MG63 (cell line): ENCODE results near the gene CTNNB1. TPM values are rescaled to one million over a fixed set of nuclear protein-coding genes. Genes with fewer than 3 reads are reported as not detected.
"Not testable (repeated sequence)": the region's sequence is repeated elsewhere in the genome, so short reads cannot be mapped to it uniquely, and the experiment has no call there.

ENCODE experiments used
- DNase-seq: peaks from one replicate; pipeline ENCODE4 v3.0.0-alpha.2; 2020
- H3K27me3 ChIP-seq: fragments of 250-450 bp; sonication (Bioruptor Pico); 2 replicates; pipeline ENCODE4 v1.5.1; 2020; ENCODE audit warnings: mild to moderate bottlenecking, moderate library complexity
- H3K36me3 ChIP-seq: fragments of 250-450 bp; sonication (Bioruptor Pico); 2 replicates; pipeline ENCODE4 v1.5.1; 2020; ENCODE audit warnings: mild to moderate bottlenecking, moderate library complexity
- H3K4me3 ChIP-seq: fragments of 250-450 bp; sonication (Bioruptor Pico); 2 replicates; pipeline ENCODE4 v1.5.1; 2020; ENCODE audit warnings: mild to moderate bottlenecking, moderate library complexity
- H3K9me3 ChIP-seq: fragments of 250-450 bp; sonication (Bioruptor Pico); 2 replicates; pipeline ENCODE4 v1.5.1; 2020; ENCODE audit warnings: mild to moderate bottlenecking, moderate library complexity
- total RNA-seq: library from RNA; depleted of rRNA; stranded (reverse); fragments of >200 nt; shearing (Covaris generic); gene quantifications from 2 replicates; pipeline ENCODE4 v1.2.3, GENCODE V29; 2014; ENCODE audit warnings: low replicate concordance

Gene CTNNB1
- total RNA-seq, 1 experiment from 2014 or later, result 147 TPM

DNA sequence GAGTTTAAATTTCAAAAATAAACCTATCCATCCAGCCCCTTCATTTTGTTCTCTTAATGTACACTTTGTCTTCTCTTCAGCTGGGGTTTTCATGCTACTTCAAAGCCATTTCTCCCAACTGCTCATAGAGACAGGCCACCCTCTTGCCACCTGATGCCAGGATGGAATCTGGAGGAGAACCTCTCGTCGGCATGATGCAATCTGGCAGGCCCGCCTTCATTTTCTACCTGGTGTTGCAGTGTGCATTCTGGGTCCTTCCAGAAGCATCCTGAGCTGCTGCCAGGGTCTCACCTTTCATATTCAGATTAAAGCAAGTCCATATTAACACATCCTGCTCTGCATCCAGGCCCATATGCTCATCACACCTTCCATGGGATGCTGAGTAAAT, 60.8 kb downstream of the CTNNB1 start:
- no peak for DNase-seq
- H3K36me3 ChIP-seq, result no peaks in the 10 kb centered on the region
- no peaks in the 10 kb centered on the region for H3K9me3 ChIP-seq
- no peaks in the 10 kb centered on the region for H3K27me3 ChIP-seq
- H3K4me3 ChIP-seq, result no peak overlapping the region

- DNase-seq, result peak; percentile 38
- Histone ChIP-seq H3K4me3 (no peak overlapping the region), H3K27me3 (no peaks in the 10 kb centered on the region), H3K36me3 (no peaks in the 10 kb centered on the region), H3K9me3 (no peaks in the 10 kb centered on the region)
Measured at GRCh38 chr3:41265011-41265545, 65.8 kb downstream of the CTNNB1 start.

- Histone ChIP-seq H3K9me3 (no peaks in the 10 kb centered on the region), H3K4me3 (no peak overlapping the region), H3K27me3 (no peaks in the 10 kb centered on the region), H3K36me3 (no peaks in the 10 kb centered on the region)
- DNase-seq, result peak; percentile 52
Measured at GRCh38 chr3:41265823-41266273, 66.5 kb downstream of the CTNNB1 start.

GRCh38 chr3:41267975-41268640, 68.8 kb downstream of the CTNNB1 start:
- Histone ChIP-seq H3K4me3 (no peak overlapping the region), H3K9me3 (no peaks in the 10 kb centered on the region), H3K36me3 (no peaks in the 10 kb centered on the region), H3K27me3 (no peaks in the 10 kb centered on the region)
- DNase-seq, result peak; percentile 72

DNA sequence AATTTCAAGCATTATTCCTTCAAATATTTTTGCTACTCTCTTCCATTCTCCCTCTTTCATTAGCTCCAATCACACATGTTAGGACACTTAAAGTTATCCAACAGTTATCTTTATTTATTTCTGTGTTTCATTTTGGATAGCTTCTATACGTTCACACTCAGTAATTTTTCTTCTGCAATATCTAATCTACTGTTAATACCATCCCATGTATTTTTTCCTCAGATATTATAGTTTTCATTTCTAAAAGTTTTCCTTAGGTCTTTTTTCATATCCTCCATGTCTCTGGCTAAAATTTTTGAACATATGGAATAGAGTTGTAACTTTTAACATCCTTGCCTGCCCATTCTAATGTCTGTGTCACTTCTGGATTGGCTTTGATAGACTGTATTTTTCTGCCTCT, 73.4 kb downstream of the CTNNB1 start:
- no peaks in the 10 kb centered on the region for H3K27me3 ChIP-seq
- no peak overlapping the region for H3K4me3 ChIP-seq

DNA sequence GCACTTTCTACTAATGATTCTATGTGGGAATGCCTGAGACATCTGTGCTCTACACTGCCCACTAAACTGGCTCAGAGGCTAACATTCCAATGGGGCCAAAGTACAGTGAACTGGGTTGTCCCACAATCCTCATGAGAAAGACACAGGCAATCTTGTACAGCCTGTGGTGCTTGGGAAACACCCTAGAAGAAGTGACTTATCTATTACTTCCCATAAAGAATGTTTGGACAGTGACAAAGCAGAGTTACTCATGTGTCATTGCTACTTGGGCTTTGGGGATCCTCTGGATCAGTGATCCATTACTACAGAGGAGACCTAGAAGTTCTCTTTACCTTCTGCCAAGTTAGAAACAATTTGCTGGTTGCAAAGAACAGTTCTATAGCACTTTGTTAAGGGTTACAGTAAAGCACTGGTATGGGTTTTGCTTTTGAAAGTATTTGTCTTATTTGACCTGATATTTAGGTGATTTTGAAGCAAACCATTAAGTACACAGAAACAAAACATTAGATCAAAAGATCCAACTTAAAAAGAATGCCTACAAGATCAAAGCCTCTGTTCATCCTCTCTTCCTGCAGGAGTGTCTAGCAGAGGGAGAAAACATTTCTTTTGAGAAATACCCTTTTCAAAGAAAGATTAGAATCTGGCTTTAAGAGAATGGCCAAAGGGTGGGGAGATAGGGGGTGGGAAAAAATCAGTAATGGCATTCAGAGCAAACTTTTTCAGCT, 75.8 kb downstream of the CTNNB1 start:
- no peaks in the 10 kb centered on the region for H3K9me3 ChIP-seq
- no peak overlapping the region for H3K4me3 ChIP-seq
- DNase-seq, result no peak
- H3K27me3 ChIP-seq, result no peaks in the 10 kb centered on the region
- no peaks in the 10 kb centered on the region for H3K36me3 ChIP-seq

More for the DNA sequence above, 73.4 kb downstream of the CTNNB1 start:
- Histone ChIP-seq H3K36me3 (no peaks in the 10 kb centered on the region), H3K9me3 (no peaks in the 10 kb centered on the region)
- no peak for DNase-seq

- Histone ChIP-seq H3K4me3 (no peak overlapping the region), H3K27me3 (no peaks in the 10 kb centered on the region), H3K9me3 (no peaks in the 10 kb centered on the region), H3K36me3 (no peaks in the 10 kb centered on the region)
- DNase-seq, result no peak
Measured at GRCh38 chr3:41276191-41276590, 76.9 kb downstream of the CTNNB1 start.

- H3K27me3 ChIP-seq, result no peaks in the 10 kb centered on the region
- DNase-seq, result no peak
- H3K9me3 ChIP-seq, result no peaks in the 10 kb centered on the region
- H3K4me3 ChIP-seq, result no peak overlapping the region
- H3K36me3 ChIP-seq, result no peaks in the 10 kb centered on the region
Measured at GRCh38 chr3:41277790-41278465, 78.6 kb downstream of the CTNNB1 start.

GRCh38 chr3:41284934-41285333, 85.6 kb downstream of the CTNNB1 start:
- not testable (repeated sequence) for H3K27me3 ChIP-seq, H3K4me3 ChIP-seq, DNase-seq, H3K9me3 ChIP-seq, H3K36me3 ChIP-seq

DNA sequence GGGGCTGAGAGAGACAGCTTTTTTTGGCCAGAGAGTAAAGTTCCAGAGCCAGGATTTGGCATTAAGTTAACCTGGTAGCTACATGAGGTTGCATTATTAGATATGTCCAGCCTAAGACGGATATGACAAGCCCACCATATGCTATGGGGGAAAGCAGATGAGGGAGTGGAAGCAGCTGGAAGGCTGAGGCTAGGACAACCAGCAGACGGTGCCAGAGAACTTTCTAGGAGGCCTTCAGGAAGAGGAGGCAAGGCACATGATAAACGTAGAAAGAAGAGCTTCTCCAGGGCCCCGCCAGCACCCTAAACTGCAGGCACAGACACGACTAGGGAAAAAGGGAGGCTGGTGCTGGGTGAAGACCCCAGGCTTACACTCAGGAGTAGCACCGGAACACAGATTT, 87.0 kb downstream of the CTNNB1 start:
- H3K9me3 ChIP-seq, result no peaks in the 10 kb centered on the region
- H3K4me3 ChIP-seq, result no peak overlapping the region
- H3K27me3 ChIP-seq, result no peaks in the 10 kb centered on the region
- no peak for DNase-seq
- H3K36me3 ChIP-seq, result no peaks in the 10 kb centered on the region

- Histone ChIP-seq H3K9me3 (no peaks in the 10 kb centered on the region), H3K27me3 (no peaks in the 10 kb centered on the region), H3K36me3 (no peaks in the 10 kb centered on the region), H3K4me3 (no peak overlapping the region)
- no peak for DNase-seq
Measured at GRCh38 chr3:41288785-41289184, 89.5 kb downstream of the CTNNB1 start.
